Thymus (tissue), 11 donors: ENCODE results near the gene SF3B4. TPM values are rescaled to one million over a fixed set of nuclear protein-coding genes. Genes with fewer than 3 reads are reported as not detected.
"Not testable (repeated sequence)": the region's sequence is repeated elsewhere in the genome, so short reads cannot be mapped to it uniquely, and the experiment has no call there.

Source experiments
- DNase-seq, 9 donors: peaks; one replicate each; pipeline ENCODE4 v3.0.0-alpha.2; 2013; ENCODE audit warnings: low spot score in 9 of 9, low read depth in 6 of 9, missing footprints in 1 of 9
- H3K27ac ChIP-seq, 2 donors: one replicate each; pipeline ENCODE4 v1.5.1; 2013; ENCODE audit warnings: control low read depth in 1 of 2, low read depth in 1 of 2, low read length in 1 of 2, mild to moderate bottlenecking in 1 of 2, moderate library complexity in 1 of 2
- H3K27me3 ChIP-seq, 2 donors: one replicate each; pipeline ENCODE4 v1.5.1; 2013; ENCODE audit warnings: low read length in 1 of 2; ENCODE audit not compliant: control insufficient read depth in 2 of 2, insufficient read depth in 1 of 2
- H3K36me3 ChIP-seq, 2 donors: one replicate each; pipeline ENCODE4 v1.5.1; 2013; ENCODE audit warnings: low read length in 1 of 2, mild to moderate bottlenecking in 1 of 2, moderate library complexity in 1 of 2; ENCODE audit not compliant: control insufficient read depth in 2 of 2, insufficient read depth in 2 of 2
- H3K4me1 ChIP-seq, 2 donors: one replicate each; pipeline ENCODE4 v1.5.1; 2013; ENCODE audit warnings: low read length in 2 of 2; ENCODE audit not compliant: control insufficient read depth in 2 of 2, insufficient read depth in 2 of 2
- H3K4me3 ChIP-seq, 2 donors: one replicate each; pipeline ENCODE4 v1.5.1; 2013; ENCODE audit warnings: low read length in 2 of 2, control low read depth in 1 of 2, mild to moderate bottlenecking in 1 of 2
- H3K9me3 ChIP-seq, 2 donors: one replicate each; pipeline ENCODE4 v1.5.1; 2013; ENCODE audit warnings: low read length in 1 of 2, mild to moderate bottlenecking in 1 of 2; ENCODE audit not compliant: control insufficient read depth in 2 of 2, insufficient read depth in 1 of 2
- WGBS: extraction: QIAGEN DNeasy Blood & Tissue Kit; methylation state at CpG from one replicate; pipeline ENCODE4 v1.1.7; 2013; 5-methylcytosine and 5-hydroxymethylcytosine counted together
- polyA plus RNA-seq: library from polyadenylated mRNA; stranded (reverse); fragments of 200-250 nt; gene quantifications from one replicate; pipeline ENCODE4 v1.2.3, GENCODE V29; 2013
- total RNA-seq: library from RNA; stranded (reverse); fragments of 120-200 nt; gene quantifications from one replicate; pipeline ENCODE4 v1.2.4, GENCODE V29; 2013
- donor health status: healthy.

SF3B4 gene
- total and polyA plus RNA-seq, 2 donors, result 8.3 to 28.6 TPM

DNA sequence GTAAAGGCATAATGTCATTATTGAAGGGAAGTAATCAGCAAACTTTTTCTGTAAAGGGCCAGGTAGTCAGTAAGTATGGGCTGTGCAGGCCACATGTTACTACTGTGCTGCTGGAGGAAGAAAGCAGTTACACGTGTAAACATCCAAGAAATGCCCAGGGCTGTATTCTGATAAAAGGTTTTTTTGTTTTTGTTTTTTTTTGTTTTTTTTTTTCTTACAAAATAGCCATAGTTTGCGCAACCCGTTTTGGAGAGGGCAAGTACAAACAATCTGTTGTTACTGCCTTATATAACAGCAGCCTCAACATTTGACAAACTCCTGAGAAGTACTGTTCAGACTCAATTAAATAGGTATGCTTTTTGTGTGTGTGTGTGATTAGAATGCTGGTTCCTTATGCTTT lies 35.8 kb upstream of the SF3B4 start:
- H3K27ac ChIP-seq, result no peak overlapping the region
- no peaks in the 10 kb centered on the region for H3K4me1 ChIP-seq
- no peaks in the 10 kb centered on the region for H3K9me3 ChIP-seq
- WGBS, result 87% methylated on average over 3 of the region's 3 CpGs
- no peaks in the 10 kb centered on the region for H3K27me3 ChIP-seq
- DNase-seq, result no peak
- peaks cover 0 to 7% of the 10 kb centered on the region in 2 donors for H3K36me3 ChIP-seq
- H3K4me3 ChIP-seq, result no peak overlapping the region

DNA sequence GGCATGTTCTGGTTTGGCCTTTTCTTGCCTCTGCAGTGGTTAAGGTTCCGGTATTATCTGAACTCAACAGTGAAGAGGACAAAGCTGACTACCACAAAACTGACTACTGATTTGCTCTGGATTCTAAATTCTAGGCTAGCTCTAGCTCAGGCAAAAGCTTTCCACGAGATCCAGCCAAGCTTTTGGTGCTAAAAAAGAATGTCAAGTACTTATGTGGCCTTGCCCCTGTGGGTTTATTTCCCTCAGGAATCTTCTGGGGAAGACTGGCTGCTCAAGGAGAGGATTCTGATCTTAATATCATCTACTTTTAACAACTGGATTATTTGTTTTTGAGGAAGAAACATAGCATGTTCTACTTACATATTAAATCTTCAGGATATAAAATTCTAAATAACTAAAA lies 35.1 kb upstream of the SF3B4 start:
- Histone ChIP-seq H3K36me3 (peaks cover 0 to 7% of the 10 kb centered on the region in 2 donors), H3K4me1 (no peaks in the 10 kb centered on the region), H3K27me3 (no peaks in the 10 kb centered on the region), H3K9me3 (peaks cover 0 to 3% of the 10 kb centered on the region in 2 donors), H3K4me3 (no peak overlapping the region), H3K27ac (no peak overlapping the region)
- WGBS, result 96% methylated on average over 2 of the region's 2 CpGs
- DNase-seq, result no peak

DNA sequence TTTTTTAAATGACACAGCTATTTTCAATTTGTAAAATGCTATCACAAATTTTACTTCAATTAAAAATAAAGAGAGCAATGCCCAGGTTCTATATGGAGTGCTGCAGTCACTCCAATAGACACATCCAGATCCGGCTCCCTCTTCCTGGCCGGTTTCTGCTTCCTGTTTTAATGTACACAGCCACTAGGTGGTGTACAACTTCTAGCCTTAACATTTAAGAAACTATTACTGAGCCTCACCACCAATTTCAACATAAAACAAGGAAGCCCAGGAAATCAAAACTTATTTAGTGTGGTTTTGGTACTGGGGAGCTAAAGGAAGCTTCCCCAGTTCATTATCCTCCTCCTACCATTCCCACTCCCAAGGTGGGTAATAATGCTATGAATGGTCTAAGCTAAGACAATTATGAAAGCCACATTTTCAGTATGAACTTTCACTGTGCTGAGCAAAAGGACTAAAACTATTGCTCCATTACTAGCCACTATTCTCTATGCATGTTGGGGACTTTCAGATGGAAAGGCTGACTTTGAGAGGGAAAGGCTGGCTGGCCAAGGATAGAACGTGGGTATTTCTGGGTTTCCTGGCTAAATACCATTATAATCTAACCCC lies 34.5 kb upstream of the SF3B4 start:
- H3K27ac ChIP-seq, result no peak overlapping the region
- H3K27me3 ChIP-seq, result no peaks in the 10 kb centered on the region
- DNase-seq, result peak in 8 of 9 donors; percentile 46 to 85 (median 60)
- no peaks in the 10 kb centered on the region for H3K4me1 ChIP-seq
- H3K9me3 ChIP-seq, result peaks cover 0 to 6% of the 10 kb centered on the region in 2 donors
- peaks cover 0 to 7% of the 10 kb centered on the region in 2 donors for H3K36me3 ChIP-seq
- WGBS, result 26% methylated on average over 3 of the region's 3 CpGs
- H3K4me3 ChIP-seq, result no peak overlapping the region

DNA sequence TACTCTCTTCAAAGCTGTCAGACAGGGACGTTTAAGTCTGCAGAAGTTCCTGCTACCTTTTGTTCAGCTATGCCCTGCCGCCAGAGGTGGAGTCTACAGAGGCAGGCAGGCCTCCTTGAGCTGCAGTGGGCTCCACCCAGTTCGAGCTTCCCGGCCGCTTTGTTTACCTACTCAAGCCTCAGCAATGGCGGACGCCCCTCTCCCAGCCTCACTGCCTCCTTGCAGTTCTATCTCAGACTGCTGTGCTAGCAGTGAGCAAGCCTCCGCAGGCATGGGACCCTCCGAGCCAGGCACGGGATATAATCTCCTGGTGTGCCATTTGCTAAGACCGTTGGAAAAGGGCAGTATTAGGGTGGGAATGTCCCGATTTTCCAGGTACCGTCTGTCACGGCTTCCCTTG lies 29.9 kb upstream of the SF3B4 start:
- H3K27me3 ChIP-seq, H3K36me3 ChIP-seq, DNase-seq, H3K9me3 ChIP-seq, H3K27ac ChIP-seq, H3K4me1 ChIP-seq, H3K4me3 ChIP-seq: not testable (repeated sequence)
- WGBS, result 98% methylated on average over 14 of the region's 14 CpGs

DNA sequence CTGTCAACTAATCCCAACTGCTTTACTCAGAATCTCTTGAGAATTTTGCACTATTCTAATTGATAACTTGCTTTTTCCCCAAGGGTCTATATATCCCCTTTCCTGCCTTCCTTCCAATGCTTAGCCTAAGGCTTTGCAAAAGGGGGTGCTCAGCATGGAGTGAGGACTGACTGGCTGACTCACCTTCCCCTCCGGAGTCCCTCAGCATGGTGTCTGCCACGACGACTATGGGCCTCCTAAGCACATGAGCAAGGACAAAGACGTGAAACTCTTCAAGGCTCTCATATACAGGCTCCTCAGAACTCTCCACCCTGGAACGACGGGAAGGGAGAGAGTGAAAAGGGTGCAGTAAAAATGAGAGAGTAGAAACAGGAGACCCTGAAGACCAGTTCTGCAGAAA lies 22.3 kb upstream of the SF3B4 start:
- H3K27me3 ChIP-seq, result no peaks in the 10 kb centered on the region
- H3K4me3 ChIP-seq, result no peak overlapping the region
- H3K4me1 ChIP-seq, result no peaks in the 10 kb centered on the region
- 93% methylated on average over 6 of the region's 6 CpGs for WGBS
- no peak for DNase-seq
- no peaks in the 10 kb centered on the region for H3K9me3 ChIP-seq
- H3K27ac ChIP-seq, result no peak overlapping the region
- H3K36me3 ChIP-seq, result peaks cover 2 to 3% of the 10 kb centered on the region in 2 donors

DNA sequence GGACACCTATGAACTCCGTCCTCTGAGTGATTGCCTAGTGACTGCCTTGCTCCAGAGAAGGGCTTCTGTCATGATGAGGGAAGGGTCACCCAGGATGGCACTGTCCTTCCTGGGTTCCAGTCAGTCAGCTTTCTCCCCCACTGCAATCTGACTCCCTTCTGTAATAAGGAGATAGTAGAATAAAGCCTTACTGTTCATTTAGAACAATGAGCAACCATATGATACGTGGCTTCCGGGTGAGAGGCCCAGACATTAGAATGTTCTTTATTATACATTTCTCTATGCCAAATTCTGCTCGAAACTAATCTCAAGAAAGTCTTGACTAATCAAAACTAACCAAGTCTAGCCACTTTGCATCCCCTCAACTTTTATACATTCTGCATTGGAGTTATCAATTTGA lies 17.6 kb upstream of the SF3B4 start:
- H3K36me3 ChIP-seq, result peaks cover 2 to 11% of the 10 kb centered on the region in 2 donors
- no peaks in the 10 kb centered on the region for H3K9me3 ChIP-seq
- DNase-seq, result no peak
- WGBS, result 97% methylated on average over 4 of the region's 4 CpGs
- no peak overlapping the region for H3K27ac ChIP-seq
- H3K27me3 ChIP-seq, result no peaks in the 10 kb centered on the region
- no peak overlapping the region for H3K4me3 ChIP-seq
- peaks cover 4 to 16% of the 10 kb centered on the region in 2 donors for H3K4me1 ChIP-seq

DNA sequence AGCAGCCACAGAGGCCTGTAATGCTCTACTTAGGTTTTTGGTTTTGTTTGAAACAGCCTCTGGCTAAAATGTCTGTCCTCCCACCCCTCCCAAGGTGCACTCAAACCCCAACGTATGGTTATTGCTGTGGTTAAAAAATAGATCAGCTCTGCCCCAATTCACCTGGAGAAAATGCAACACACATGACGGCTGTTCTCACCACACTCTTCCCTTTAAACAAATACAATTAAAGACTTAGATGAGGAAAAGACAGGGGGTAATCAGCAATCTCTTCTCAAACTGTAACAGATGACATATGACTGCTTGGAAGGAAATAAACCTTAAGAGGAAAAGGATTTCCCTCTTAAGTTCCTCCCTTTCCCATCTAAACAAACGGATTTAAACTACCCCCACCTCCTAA lies 15.3 kb upstream of the SF3B4 start:
- peak in 1 of 9 donors; percentile 47 for DNase-seq
- peaks cover 5 to 27% of the 10 kb centered on the region in 2 donors for H3K4me1 ChIP-seq
- H3K4me3 ChIP-seq, result no peak overlapping the region
- peaks cover 0 to 11% of the 10 kb centered on the region in 2 donors for H3K36me3 ChIP-seq
- no peak overlapping the region for H3K27ac ChIP-seq
- no peaks in the 10 kb centered on the region for H3K9me3 ChIP-seq
- 28% methylated on average over 3 of the region's 3 CpGs for WGBS
- H3K27me3 ChIP-seq, result no peaks in the 10 kb centered on the region

DNA sequence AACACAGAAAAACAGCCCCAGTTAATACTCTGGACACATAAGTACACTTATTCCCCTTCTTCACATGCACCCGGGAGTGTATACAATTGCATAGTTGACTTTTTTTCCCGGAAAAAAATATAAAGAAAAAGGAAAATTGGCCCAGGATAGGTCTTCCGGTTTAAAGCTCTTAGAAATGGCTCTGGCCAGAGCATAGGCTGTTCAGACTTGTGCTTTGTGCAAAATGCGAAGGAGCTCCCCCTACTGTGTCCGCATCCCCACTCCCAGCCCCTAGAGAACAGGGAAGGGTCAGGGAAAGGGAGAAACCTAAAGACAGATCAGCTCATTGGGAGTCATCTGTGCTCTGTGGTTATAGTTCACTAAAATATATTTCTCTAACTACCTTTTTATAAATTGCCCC lies 14.6 kb upstream of the SF3B4 start:
- no peak overlapping the region for H3K27ac ChIP-seq
- no peaks in the 10 kb centered on the region for H3K27me3 ChIP-seq
- peaks cover 0 to 11% of the 10 kb centered on the region in 2 donors for H3K36me3 ChIP-seq
- 81% methylated on average over 5 of the region's 5 CpGs for WGBS
- peaks cover 10 to 34% of the 10 kb centered on the region in 2 donors for H3K4me1 ChIP-seq
- H3K9me3 ChIP-seq, result no peaks in the 10 kb centered on the region
- no peak overlapping the region for H3K4me3 ChIP-seq
- no peak for DNase-seq

DNA sequence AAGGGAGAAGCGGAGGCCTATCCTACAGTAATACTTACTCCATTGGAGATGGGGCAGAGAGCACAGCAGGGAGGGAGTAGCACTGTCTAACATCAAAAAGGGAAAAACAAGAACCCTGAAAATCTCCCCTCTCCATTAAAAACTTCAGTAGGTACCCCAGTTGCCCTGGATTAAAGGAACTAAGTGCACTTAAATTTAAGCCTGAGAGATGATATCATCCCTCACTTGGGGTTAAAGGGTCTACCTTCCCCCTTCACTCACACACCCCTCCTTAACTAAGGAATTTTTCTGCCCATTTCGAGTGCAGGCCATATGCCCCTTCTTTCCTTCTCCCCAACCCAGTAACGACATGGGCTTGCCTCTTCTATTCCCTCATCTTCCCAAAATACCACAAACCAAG lies 12.8 kb upstream of the SF3B4 start:
- no peak overlapping the region for H3K27ac ChIP-seq
- no peaks in the 10 kb centered on the region for H3K27me3 ChIP-seq
- no peak for DNase-seq
- H3K36me3 ChIP-seq, result peaks cover 0 to 11% of the 10 kb centered on the region in 2 donors
- peaks cover 10 to 43% of the 10 kb centered on the region in 2 donors for H3K4me1 ChIP-seq
- H3K4me3 ChIP-seq, result no peak overlapping the region
- no peaks in the 10 kb centered on the region for H3K9me3 ChIP-seq
- 96% methylated on average over 3 of the region's 3 CpGs for WGBS
